Neuron (in vitro differentiated cells): Measurements from ENCODE around the gene ALG1.

Experiments
- H2AFZ ChIP-seq: one replicate; pipeline ENCODE4 v1.6.1; 2013; ENCODE audit warnings: low read depth, mild to moderate bottlenecking, inconsistent platforms, low read length, moderate library complexity
- H3K27me3 ChIP-seq: one replicate; pipeline ENCODE4 v1.6.1; 2013; ENCODE audit warnings: low read length; ENCODE audit not compliant: insufficient read depth
- H3K36me3 ChIP-seq: one replicate; pipeline ENCODE4 v1.6.1; 2013; ENCODE audit warnings: low read length; ENCODE audit not compliant: insufficient read depth
- H3K4me1 ChIP-seq: one replicate; pipeline ENCODE4 v1.6.1; 2013; ENCODE audit warnings: low read length; ENCODE audit not compliant: insufficient read depth
- H3K4me3 ChIP-seq: 2 replicates; pipeline ENCODE4 v1.5.1; 2013; ENCODE audit warnings: mild to moderate bottlenecking, low read length, moderate library complexity
- H3K9me3 ChIP-seq: one replicate; pipeline ENCODE4 v1.6.1; 2013; ENCODE audit warnings: low read length

Gene ALG1

GRCh38 chr16:5071681-5072333 is at the start of gene ALG1:
Gene ALG1 (plus strand): TSS chr16:5071843. CDS start chr16:5071850, 7 bp downstream.
- Histone ChIP-seq H2AFZ (peak within 1 kb of the TSS; percentile 99), H3K4me1 (peaks cover 9% of the 10 kb centered on the region), H3K4me3 (peak within 1 kb of the TSS; percentile 93), H3K27me3 (no peaks in the 10 kb centered on the region), H3K36me3 (peaks cover 17% of the 10 kb centered on the region), H3K9me3 (no peaks in the 10 kb centered on the region)

- H3K4me1 ChIP-seq: no peaks in the 10 kb centered on the region
Measured at GRCh38 chr16:5022521-5022920, 49.1 kb upstream of the ALG1 start.

GRCh38 chr16:5024632-5025031 is 47.0 kb upstream of the ALG1 start:
- H3K9me3 ChIP-seq: no peaks in the 10 kb centered on the region
- no peaks in the 10 kb centered on the region for H3K4me1 ChIP-seq
- H3K27me3 ChIP-seq: no peaks in the 10 kb centered on the region
- no peak overlapping the region for H3K4me3 ChIP-seq
- no peaks in the 10 kb centered on the region for H3K36me3 ChIP-seq
- no peak overlapping the region for H2AFZ ChIP-seq

More at GRCh38 chr16:5022521-5022920, 49.1 kb upstream of the ALG1 start:
- no peaks in the 10 kb centered on the region for H3K9me3 ChIP-seq
- no peaks in the 10 kb centered on the region for H3K27me3 ChIP-seq
- no peaks in the 10 kb centered on the region for H3K36me3 ChIP-seq
- no peak overlapping the region for H2AFZ ChIP-seq
- no peak overlapping the region for H3K4me3 ChIP-seq

- Histone ChIP-seq H3K4me1 (no peaks in the 10 kb centered on the region), H3K36me3 (no peaks in the 10 kb centered on the region), H3K27me3 (no peaks in the 10 kb centered on the region), H3K4me3 (no peak overlapping the region), H2AFZ (no peak overlapping the region), H3K9me3 (no peaks in the 10 kb centered on the region)
Measured at GRCh38 chr16:5025171-5025632, 46.4 kb upstream of the ALG1 start.

GRCh38 chr16:5026664-5027063 is 45.0 kb upstream of the ALG1 start:
- H3K4me1 ChIP-seq: no peaks in the 10 kb centered on the region
- no peak overlapping the region for H3K4me3 ChIP-seq
- no peaks in the 10 kb centered on the region for H3K36me3 ChIP-seq
- no peaks in the 10 kb centered on the region for H3K9me3 ChIP-seq
- no peak overlapping the region for H2AFZ ChIP-seq
- H3K27me3 ChIP-seq: no peaks in the 10 kb centered on the region

GRCh38 chr16:5027086-5027485 is 44.6 kb upstream of the ALG1 start:
- Histone ChIP-seq H3K4me1 (no peaks in the 10 kb centered on the region), H3K4me3 (no peak overlapping the region), H2AFZ (no peak overlapping the region), H3K36me3 (no peaks in the 10 kb centered on the region), H3K27me3 (no peaks in the 10 kb centered on the region), H3K9me3 (no peaks in the 10 kb centered on the region)

- Histone ChIP-seq H3K4me3 (no peak overlapping the region), H3K9me3 (no peaks in the 10 kb centered on the region), H3K36me3 (no peaks in the 10 kb centered on the region), H3K4me1 (peaks cover 2% of the 10 kb centered on the region), H3K27me3 (no peaks in the 10 kb centered on the region), H2AFZ (no peak overlapping the region)
Measured at GRCh38 chr16:5027575-5028235, 43.9 kb upstream of the ALG1 start.

- no peaks in the 10 kb centered on the region for H3K27me3 ChIP-seq
- H3K4me1 ChIP-seq: peaks cover 7% of the 10 kb centered on the region
- H3K4me3 ChIP-seq: no peak overlapping the region
- H3K9me3 ChIP-seq: no peaks in the 10 kb centered on the region
- H2AFZ ChIP-seq: no peak overlapping the region
- H3K36me3 ChIP-seq: no peaks in the 10 kb centered on the region
Measured at GRCh38 chr16:5028950-5029475, 42.6 kb upstream of the ALG1 start.

- Histone ChIP-seq H3K9me3 (no peaks in the 10 kb centered on the region), H2AFZ (no peak overlapping the region), H3K4me3 (no peak overlapping the region)
Measured at GRCh38 chr16:5030251-5030870, 41.3 kb upstream of the ALG1 start.

GRCh38 chr16:5031601-5032000 is 40.0 kb upstream of the ALG1 start:
- no peak overlapping the region for H3K4me3 ChIP-seq
- H2AFZ ChIP-seq: no peak overlapping the region
- H3K27me3 ChIP-seq: no peaks in the 10 kb centered on the region
- H3K9me3 ChIP-seq: no peaks in the 10 kb centered on the region
- peaks cover 29% of the 10 kb centered on the region for H3K4me1 ChIP-seq
- H3K36me3 ChIP-seq: no peaks in the 10 kb centered on the region

More at GRCh38 chr16:5030251-5030870, 41.3 kb upstream of the ALG1 start:
- Histone ChIP-seq H3K36me3 (no peaks in the 10 kb centered on the region), H3K4me1 (peaks cover 19% of the 10 kb centered on the region), H3K27me3 (no peaks in the 10 kb centered on the region)

GRCh38 chr16:5032748-5033167 is 38.9 kb upstream of the ALG1 start:
- Histone ChIP-seq H3K27me3 (no peaks in the 10 kb centered on the region), H3K9me3 (no peaks in the 10 kb centered on the region), H3K4me1 (peaks cover 29% of the 10 kb centered on the region), H2AFZ (peak overlapping the region; percentile 99), H3K4me3 (peak overlapping the region; percentile 82), H3K36me3 (no peaks in the 10 kb centered on the region)

GRCh38 chr16:5033256-5034166 is 38.1 kb upstream of the ALG1 start, which contains the start of gene NAGPA:
Gene NAGPA (minus strand): TSS chr16:5033935. CDS start chr16:5033914, 21 bp downstream.
- peak within 1 kb of the TSS; percentile 82 for H3K4me3 ChIP-seq

More at GRCh38 chr16:5033256-5034166, 38.1 kb upstream of the ALG1 start, which contains the start of gene NAGPA:
- H3K27me3 ChIP-seq: no peaks in the 10 kb centered on the region
- H3K36me3 ChIP-seq: no peaks in the 10 kb centered on the region
- H3K9me3 ChIP-seq: no peaks in the 10 kb centered on the region
- peak within 1 kb of the TSS; percentile 99 for H2AFZ ChIP-seq
- H3K4me1 ChIP-seq: peaks cover 29% of the 10 kb centered on the region
